ENCODE data around the gene EXOG. TPM values are rescaled to one million over a fixed set of nuclear protein-coding genes. Genes with fewer than 3 reads are reported as not detected.
A peak's percentile ranks its signal among the peaks of the same experiment; 100 is the strongest.

The EXOG gene
- total RNA-seq, 2 donors from 2014 or later, result 23.4 to 36.6 TPM

GRCh38 chr3:38458796-38459498 is 37.2 kb upstream of the EXOG start:
- Histone ChIP-seq H3K4me1 (peaks cover 0 to 60% of the 10 kb centered on the region in 2 donors), H3K36me3 (no peaks in the 10 kb centered on the region), H3K27me3 (no peaks in the 10 kb centered on the region), H3K4me3 (peak overlapping the region in 1 of 2 donors; percentile 28), H3K9me3 (no peaks in the 10 kb centered on the region), H3K27ac (peak overlapping the region; percentile 72 to 74)
- DNase-seq (ENCODE audit: low spot score), result no peak
- no peak for TF ChIP-seq CTCF (IDR thresholded peaks at IDR 0.05)

DNA sequence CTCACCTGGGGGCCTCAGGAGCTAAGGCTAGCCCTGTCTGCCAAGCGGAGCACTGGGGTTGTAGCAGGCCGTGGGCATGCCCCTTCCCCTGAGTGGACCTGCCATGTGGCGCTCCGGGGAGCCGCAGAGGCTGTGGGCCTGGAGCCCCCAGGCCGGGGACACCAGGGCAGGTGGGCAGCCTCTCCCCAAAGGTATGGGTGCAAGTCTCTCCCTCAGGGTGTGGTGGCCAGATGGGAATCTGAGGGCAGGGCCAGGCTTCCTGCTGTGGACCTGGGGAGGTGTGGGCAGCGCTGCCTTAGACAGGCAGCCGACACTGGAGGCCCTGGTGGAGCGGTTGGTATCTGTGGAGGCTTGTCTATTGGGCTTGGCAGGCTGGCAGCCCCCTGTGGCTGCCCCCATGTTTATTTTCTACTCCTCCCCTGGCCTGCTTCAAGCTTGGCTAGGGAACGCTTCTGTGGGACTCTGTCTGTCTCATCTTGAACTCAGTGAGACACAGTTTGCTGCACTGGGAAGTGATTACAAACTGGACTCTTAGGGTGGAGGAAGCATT is 36.6 kb upstream of the EXOG start:
- Histone ChIP-seq H3K4me1 (peaks cover 0 to 60% of the 10 kb centered on the region in 2 donors), H3K9me3 (no peaks in the 10 kb centered on the region), H3K27me3 (no peaks in the 10 kb centered on the region), H3K36me3 (no peaks in the 10 kb centered on the region), H3K4me3 (peak overlapping the region in 1 of 2 donors; percentile 28), H3K27ac (peak overlapping the region; percentile 72 to 74)
- no peak for TF ChIP-seq CTCF (IDR thresholded peaks at IDR 0.05)
- no peak for DNase-seq (ENCODE audit: low spot score)

DNA sequence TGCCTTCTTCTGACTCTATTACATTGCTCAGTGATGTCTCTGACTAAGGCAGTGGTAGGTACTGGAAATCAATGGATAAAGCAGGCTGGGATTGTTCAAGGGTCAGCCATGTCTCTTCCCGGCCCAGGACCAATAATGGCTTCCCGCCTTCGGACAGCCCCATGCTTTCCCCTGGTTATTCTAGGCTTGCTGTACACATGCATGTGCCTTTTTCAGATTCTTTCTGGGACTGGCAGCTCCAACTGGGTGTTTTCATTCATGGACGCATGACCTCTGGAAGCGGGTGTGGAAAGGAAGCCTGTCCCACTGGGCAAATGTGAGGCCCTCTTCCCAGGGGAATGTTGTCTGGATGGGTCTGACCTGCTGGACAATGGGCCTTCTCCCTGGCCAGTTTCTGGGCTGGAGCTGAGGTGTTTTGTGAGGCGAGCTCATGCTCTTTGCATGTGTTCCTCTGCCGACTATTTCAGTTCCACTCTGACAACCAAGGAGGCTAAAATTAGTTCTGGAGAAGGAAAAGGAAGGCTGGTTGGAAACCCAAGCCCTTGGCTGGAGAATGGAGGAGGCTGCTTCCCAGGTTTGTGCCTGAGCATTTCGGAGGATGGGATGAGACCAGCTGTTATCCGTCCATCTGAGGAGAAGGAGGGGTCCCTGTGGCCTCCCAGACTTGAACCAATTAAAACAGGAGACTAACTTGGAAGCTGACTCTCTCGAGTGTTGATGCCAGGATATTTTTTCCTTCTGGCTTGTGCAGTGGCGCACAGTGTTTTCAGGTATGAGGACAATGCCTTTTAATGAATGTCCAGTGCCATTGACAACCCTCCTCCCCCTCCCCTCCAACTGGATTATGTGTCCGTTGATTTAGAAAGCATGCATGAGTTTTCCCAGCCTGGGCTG is 35.5 kb upstream of the EXOG start:
- no peaks in the 10 kb centered on the region for H3K9me3 ChIP-seq
- H3K36me3 ChIP-seq, result no peaks in the 10 kb centered on the region
- no peak overlapping the region for H3K4me3 ChIP-seq
- H3K27ac ChIP-seq, result peak overlapping the region; percentile 72 to 74
- H3K4me1 ChIP-seq, result peaks cover 0 to 57% of the 10 kb centered on the region in 2 donors
- no peak for TF ChIP-seq CTCF (IDR thresholded peaks at IDR 0.05)
- no peaks in the 10 kb centered on the region for H3K27me3 ChIP-seq
- DNase-seq (ENCODE audit: low spot score), result no peak

DNA sequence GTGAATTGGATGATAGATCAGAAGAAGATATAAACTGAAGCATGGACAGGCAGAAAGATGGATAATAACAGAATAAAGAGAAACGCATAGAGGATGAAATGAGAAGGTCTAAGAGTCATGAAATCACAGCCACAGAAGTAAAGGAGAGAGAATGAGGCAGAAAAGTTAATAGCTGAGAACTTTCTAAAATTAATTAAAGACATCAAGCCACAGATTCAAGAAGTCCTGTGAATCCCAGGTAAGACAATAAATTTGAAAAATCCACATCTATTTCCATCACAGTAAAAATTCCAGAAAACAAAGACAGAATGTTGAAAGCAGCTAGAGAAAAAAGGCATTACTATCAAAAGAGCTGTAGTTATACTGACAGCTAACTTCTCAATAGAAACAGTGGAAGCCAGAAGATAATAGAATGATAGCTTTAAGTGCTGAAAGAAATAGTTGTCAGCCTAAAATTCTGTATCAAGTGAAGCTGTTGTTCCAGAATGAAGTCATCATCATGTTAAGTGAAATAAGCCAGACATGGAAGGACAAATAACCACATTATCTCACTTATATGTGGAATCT is 30.5 kb upstream of the EXOG start:
- H3K9me3 ChIP-seq, result peaks cover 0 to 9% of the 10 kb centered on the region in 2 donors
- no peaks in the 10 kb centered on the region for H3K27me3 ChIP-seq
- no peak overlapping the region for H3K27ac ChIP-seq
- no peak for TF ChIP-seq CTCF (IDR thresholded peaks at IDR 0.05)
- H3K36me3 ChIP-seq, result no peaks in the 10 kb centered on the region
- peaks cover 0 to 16% of the 10 kb centered on the region in 2 donors for H3K4me1 ChIP-seq
- no peak overlapping the region for H3K4me3 ChIP-seq
- DNase-seq (ENCODE audit: low spot score), result no peak

- no peak for TF ChIP-seq CTCF (IDR thresholded peaks at IDR 0.05)
Observed at GRCh38 chr3:38468765-38469164, 27.4 kb upstream of the EXOG start.

More at GRCh38 chr3:38468765-38469164, 27.4 kb upstream of the EXOG start:
- Histone ChIP-seq H3K4me1 (peaks cover 0 to 17% of the 10 kb centered on the region in 2 donors), H3K27ac (no peak overlapping the region), H3K27me3 (no peaks in the 10 kb centered on the region), H3K4me3 (no peak overlapping the region), H3K9me3 (peaks cover 0 to 9% of the 10 kb centered on the region in 2 donors), H3K36me3 (no peaks in the 10 kb centered on the region)
- DNase-seq (ENCODE audit: low spot score), result no peak

Data from right atrium auricular region (tissue), 2 donors.